NCI-H187 treated with DMSO at 0.1 percent for 48 hours (cell line): ENCODE results near the gene HASPIN.
A peak's percentile ranks its signal among the peaks of the same experiment; 100 is the strongest.

Source experiments
- DNase-seq: peaks from one replicate; lab custom pipeline; 2025; lab: John Stamatoyannopoulos, UW

HASPIN gene

DNA sequence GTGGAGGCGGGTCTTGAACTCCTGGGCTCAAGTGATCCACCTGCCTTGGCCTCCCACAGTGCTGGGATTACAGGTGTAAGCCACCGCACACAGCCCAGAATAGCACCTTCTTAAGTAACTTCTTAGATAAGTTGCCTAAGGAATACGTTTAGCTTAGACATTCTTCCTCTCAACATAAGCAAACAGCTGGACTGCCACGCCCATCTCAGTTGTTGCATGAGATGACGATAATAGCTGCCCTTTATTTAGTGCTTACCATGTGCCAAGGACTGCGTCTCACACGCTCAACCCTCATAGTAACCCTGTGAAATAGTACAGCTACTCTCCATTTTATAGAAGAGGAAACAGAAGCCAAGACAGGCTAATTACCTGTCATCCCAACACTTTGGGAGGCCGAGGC, 11.8 kb downstream of the HASPIN start:
- DNase-seq, result no peak

DNA sequence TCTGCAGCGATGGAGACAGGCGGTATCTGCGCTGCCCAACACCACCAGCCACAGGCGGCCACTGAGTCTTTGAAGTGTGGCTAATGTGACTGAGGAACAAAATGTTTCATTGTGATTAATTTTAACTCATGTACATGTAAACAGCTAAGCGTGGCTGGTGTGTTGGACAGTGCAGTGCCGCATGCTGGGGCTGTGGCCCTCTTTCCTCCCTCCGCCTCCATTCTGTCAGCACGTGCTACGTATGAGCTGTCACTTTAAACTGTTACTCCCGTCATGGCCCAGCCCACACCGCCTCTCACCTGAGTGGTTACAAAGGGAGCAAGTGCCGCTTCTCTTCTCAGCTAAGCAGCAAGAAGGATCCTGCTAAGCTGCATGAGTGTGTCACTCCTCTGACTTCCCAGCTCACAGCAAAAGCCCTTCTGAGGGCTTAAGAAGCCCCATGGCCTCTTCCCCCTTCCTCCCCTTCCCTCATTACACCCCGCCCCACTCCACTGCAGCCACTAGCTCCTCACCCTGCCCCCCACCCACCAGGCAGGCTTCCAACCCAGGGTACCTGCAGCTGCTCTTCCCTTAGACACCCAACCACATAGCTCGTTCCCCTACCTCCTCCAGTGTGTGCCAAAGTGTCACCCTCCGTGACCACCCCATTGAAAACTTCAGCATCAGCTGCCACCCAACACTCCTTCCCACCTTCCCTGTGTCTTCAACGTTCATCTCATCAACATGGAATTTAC, 15.0 kb downstream of the HASPIN start:
- DNase-seq, result no peak

DNA sequence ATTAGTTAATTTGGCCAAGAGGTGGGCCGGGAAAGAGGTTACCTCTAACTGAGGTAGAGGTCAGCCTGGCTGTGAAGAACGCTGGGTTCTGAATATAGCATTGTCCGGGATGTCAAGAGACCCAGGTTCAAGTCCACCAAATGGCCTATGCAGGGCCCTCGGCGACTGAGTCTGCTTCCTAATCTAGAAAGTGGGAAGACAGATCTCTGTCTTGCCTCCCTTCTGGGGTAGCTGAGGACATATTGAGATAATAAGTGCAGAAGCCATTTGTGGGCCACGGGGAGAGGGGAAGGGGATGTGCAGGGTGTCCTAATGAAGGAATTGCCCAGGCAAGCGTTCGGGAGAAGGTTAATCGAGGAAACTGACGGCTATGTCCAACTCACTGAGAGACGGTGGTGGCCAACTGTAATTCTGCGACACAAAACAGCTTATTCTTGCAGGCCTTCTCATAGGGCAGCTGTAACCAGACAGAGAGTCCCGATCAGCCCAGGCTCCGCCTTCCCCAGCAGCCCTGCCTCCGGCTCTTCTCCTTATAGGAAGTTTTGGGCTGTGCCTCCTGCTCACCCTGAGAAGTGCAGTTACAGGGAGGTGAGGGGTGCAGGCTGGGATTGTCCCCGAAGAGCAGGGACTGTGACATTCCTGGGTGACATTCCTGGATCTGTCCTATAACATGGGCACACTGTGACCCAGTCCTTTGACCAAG, 15.9 kb downstream of the HASPIN start:
- no peak for DNase-seq

DNA sequence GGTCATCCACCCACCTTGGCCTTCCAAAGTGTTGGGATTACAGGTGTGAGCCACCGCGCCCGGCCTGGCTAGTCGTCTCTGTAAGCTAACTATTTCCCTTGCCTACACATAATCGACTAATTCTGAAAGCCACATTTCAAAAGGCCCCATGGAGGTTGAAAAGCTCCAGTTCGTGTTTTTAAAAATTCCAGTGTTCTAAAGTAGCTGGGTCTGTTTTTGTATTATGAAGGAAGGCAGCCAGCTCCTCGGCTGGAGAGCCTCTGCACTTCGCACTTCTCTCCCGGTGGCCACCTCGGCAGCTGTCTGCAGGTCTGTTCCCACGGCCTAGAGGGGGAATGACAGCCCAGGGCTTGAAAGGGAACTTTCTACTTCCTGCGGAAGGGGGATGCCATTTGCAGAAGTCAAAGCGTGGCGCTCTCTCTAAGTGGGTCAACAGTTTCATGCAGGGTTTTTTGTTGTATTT, 16.9 kb downstream of the HASPIN start:
- DNase-seq, result no peak

DNA sequence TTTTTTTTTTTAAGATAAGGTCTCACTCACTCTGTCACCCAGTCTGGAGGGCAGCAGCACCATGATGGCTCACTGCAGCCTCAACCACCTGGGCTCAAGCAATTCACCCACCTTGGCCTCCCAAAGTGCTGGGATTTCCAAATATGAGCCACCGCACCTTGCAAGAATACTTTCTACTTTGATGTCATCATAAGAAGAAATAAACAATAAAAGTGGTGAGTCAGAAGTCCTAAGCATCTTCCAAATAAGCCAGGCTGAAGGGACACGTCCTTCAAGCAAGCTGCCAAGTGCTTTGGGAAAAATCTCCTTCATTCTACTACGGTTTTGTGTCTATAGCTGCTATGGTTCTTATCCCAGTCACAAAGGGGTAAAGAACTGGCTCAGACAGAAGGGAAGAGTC, 20.3 kb downstream of the HASPIN start:
- DNase-seq, result no peak

DNA sequence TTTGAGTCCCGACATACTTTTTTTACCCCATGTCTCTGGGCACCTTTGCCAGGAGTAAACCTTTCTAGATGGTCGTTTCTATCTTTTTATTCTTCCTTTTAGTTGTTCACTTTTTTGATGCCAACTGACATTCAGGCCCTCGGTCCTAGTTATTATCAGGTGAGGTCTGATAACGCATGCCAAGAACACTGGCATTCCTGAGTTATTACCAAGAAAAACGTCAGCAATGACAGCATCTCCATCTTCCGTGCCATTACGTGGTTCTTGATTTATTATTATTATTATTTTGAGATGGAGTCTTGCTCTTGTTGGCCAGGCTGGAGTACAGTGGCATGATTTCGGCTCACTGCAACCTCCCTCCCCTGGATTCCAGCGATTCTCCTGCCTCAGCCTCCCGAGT, 21.4 kb downstream of the HASPIN start:
- DNase-seq, result no peak

DNA sequence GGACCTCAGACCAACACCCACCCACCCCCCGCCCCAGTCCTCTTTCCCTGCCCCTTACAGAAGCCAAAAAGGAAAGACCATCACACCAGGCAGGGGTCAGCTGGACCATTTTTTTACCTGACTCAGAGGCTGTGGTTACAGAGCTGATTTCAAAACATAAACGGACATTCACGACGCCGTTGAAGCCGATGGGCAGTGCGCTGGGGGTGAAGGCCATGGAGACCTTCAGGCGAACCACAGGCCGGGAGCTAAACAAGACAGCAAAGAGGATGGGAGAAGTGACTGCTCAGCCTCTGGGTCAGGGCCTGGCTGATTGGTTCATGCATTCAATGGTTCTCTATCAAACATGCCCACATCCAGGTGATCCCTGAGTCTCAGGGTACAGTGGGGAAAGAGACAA, 24.1 kb downstream of the HASPIN start:
- DNase-seq, result no peak

DNA sequence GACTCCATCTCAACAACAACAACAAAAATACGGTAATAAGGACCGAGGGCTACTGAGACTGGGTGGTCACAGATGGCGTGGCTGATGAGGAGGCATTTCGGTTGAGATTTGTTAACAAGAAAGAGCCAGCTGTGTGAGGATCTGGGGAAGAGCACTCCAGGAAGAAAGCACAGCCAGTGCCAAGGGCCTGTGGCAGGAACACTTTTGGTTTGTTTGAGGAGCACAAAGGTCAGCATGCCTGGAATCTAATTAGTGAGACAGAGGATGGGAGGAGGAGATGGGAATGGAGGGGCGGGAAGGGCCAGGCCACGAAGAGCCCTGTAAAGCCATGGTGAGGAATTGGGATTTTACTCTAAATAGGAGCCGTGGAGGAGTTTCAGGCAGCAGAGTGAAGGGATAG, 24.9 kb downstream of the HASPIN start:
- no peak for DNase-seq

DNA sequence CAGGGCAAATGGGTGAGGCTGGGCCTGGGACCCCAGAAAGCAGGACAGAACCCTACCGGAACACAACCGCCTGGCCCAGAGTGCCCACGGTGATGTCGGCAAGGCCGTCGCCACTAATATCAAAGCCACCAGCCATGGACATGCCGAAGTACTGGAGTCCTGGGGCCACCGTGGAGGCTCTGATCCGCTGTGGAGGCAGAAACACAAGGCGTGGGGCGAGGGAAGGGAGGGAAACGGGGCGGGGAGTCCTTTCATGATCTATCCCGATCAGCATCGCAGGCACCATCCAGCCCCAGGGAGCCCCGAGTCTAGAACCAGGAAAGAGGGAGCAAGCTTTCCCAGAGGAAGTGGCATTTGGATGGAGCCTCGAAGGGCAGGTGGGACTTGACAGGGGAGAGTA, 26.6 kb downstream of the HASPIN start:
- no peak for DNase-seq

DNA sequence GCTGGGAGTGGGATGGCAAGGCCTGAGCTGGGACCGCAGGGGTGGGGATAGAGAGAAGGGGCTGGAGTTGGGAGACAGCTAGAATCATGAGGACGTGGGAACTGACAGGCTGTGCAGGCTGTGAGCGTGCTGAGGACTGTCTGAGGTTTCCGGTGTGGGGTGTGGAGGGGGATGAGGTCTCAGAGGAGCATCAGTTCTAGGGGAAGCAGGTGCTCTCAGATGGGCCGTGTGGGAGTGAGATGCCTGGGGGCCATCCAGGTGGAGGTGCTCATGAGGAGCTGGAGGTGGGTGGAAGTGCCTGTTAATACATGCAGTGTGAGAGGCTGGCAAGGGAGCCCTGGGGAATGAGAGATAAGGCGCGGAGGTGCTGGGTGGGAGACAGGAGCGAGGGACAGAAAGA, 27.2 kb downstream of the HASPIN start:
- no peak for DNase-seq

DNA sequence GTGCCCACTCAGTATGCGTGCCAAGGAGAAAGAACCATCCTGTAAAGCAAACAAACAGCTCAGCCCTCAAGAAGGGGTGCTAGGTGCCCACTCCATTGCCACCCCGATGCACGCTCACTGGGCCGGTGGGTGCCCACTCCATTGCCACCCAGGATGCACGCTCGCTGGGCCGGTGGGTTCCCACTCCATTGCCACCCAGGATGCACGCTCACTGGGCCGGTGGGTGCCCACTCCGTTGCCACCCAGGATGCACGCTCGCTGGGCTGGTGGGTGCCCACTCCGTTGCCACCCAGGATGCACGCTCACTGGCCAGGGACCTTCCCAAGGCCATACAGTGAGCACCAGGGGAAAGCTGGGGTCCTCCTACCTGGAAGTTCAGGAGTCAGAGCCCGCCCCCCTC, 28.1 kb downstream of the HASPIN start:
- DNase-seq, result no peak

DNA sequence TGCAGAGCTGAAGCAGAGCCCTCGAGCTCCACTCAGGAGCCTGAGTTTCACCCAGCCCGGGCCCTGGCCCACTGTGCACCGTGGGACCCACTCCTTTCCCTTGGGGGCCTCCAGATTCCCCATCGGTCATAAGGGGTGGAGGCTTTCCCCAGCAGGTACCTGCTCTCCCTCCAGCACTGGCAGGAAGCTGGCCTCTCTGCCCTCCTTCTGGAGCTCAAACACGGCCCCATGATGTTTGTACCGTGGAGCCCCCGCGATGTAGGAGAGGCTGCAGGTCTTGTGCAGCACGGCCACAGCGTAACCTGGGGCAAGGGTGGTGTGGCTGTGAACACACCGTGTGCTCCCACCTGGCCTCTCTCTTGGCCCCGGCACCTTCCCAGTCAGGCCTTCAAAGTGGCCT, 29.9 kb downstream of the HASPIN start:
- DNase-seq, result no peak

DNA sequence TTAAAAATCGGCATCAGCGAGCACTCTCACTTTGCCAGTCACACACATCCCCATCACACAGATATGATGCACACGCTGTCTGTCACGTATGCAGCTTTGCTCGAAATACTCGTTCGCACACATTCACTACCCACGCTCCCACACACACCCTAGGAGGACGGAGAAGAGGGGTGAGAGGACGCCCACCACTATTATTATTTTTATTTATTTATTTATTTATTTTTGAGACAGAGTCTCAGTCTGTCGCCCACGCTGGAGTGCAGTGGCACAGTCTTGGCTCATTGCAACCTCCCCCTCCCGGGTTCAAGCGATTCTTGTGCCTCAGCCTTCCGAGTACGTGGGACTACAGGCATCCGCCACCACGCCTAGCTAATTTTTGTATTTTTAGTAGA, 30.4 kb downstream of the HASPIN start:
- DNase-seq, result no peak

DNA sequence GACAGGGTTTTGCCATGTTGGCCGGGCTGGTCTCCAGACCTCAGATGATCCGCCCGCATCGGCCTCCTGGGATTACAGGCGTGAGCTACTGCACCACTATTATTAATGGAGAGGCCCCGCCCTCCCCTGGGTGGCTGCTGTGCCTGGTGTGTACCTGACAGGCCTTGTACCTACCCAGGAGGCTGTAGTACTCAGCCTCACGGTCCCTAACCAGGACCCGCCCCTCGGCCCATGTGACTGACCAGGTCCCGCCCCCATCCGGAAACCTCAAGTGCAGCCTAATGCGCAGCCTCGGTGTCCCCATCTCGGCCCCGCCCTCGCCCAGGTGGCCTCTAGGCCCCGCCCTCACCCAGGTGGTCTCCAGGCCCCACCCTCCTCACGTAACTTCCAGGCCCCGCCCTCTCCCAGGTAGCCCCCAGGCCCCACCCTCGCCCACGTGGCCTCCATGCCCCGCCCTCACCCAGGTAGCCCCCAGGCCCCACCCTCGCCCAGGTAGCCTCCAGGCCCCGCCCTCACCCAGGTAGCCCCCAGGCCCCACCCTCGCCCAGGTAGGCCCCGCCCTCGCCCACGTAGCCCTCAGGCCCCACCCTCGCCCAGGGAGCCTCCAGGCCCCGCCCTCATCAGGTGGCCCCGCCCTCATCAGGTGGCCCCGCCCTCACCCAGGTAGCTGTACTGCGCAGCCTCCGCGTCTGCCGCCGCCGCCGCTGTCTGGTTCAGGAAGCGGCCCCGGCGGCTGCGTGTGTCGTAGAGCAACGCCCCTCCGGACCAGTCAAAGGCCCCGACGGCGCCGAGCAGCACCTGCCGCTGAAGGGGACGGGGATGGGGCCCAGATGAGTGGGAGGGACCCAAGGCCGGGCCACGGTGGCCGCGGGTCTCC, 31.0 kb downstream of the HASPIN start:
- peak; percentile 75 for DNase-seq

DNA sequence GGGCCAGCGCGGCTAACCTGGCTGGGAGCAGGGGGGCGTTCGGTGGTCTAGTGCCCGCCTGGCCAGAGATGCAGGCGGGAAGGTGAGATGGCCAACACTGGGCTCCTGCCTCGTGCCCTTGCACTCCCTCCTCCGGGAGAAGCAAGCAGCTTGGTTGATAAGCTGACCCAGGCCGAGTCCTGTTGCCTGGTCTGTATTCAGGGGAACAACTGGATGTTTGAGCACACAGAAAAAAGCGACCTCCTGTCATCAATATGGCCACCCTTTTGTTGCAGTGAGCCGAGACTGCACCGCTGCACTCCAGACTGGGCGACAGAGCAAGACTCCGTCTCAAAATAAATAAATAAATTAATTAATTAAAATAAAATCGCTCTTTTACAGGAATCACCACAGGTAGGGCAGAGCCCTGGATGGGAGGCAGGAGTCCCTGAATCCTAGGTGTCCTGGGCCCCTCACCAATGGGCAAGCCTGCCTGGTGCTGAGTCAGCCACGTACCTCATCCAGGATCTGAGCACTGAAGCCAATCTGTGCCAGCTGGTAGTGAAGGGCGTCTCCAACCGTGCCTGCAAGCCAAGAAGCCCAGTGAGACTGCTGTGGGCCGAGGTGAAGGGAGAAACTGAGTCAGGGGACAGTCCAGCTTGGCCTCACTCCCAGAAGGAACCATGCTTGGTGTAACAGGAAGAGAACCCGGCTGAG, 31.8 kb downstream of the HASPIN start:
- DNase-seq, result no peak

DNA sequence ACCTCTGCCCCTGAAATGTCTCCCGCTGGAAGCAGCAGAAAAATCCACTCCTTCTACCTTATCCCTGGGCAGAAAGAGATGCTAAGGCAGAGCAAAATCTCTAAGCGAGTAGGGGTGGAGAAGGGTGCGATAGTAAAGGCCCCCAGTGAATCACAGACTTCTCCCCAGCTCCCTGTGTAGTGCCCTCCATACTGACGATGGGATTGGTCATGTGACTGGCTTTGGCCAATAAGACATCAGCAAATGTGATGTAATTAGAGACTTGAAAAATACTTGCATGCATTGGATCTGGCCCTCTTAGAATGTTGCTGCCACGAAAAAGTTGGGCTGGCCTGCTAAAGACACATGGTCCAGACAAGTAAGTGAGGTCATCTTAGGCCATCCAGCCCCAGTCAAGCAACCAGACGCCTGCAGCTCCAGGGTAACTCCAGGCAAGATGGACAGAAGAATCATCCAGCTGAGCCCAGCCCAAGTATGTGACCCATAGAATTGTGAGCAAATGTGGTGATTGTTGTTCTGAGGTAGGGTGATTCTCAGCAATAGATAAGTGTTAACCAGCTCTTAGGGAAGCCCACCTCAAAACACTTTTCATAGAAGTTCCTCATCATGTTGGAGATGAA, 36.0 kb downstream of the HASPIN start:
- DNase-seq, result no peak

DNA sequence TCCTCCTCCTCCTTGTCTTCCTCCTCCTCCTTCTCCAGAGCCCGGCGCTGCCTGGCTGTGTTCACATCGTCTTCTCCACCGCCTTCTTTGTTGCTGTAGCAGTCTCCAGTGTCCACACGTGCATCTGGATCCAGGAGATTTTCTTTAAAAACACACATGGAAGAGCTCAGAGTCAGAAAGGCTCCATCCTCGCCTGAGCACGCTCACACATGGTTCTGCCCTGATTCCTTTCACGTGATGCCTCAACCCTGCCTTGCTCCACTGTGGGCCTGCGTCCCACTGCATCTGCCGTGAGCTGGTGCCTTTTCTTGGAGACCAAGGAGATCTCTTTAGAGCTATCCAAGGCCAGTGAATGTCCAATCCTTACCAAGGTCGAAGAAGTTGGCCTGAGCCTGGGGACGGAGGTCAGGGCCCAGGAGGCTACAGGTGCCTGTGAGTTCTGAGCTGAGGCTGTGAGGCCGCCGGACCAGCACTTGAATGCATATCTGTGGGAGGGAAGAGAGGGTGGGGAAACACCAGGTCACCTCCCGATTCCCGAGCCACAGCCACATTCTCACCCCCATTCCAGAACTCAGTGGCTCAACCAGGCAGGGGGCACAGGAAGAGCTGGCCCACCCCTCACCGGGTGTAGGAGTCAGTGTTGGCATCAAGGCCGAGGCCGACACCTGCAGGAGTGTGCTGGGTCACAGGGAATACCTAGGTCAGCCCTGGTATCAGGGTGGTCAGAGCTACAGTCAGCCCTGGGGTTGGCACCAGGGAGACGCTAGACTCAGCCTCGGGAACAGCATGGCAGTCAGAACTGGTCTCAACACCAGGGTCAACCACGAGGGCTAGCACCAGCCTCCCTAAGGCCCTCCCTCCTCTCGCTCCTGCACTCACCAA, 37.6 kb downstream of the HASPIN start:
- DNase-seq, result no peak

DNA sequence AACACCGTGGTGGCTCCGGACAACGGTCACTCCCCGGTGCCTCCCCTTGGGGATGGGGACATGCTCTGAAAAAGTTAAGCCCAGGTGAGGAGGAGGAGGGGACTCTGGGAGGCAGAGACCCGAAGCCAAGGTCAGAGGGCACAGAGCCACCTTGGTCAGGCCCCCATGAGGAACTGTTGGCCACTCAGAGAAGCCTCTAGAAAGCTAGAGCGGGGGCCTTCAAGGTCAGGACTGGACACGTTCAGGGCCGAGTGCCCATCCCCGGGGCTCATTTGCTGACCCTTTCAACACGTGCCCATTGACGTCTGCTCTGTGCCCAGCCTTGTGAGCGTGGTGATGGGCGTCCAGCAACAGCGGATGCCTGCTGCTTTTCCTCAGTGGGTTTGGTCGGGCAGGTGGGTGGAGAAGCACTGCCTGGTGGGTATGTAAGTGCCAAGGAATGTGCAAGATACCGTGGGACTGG, 38.2 kb downstream of the HASPIN start:
- no peak for DNase-seq

DNA sequence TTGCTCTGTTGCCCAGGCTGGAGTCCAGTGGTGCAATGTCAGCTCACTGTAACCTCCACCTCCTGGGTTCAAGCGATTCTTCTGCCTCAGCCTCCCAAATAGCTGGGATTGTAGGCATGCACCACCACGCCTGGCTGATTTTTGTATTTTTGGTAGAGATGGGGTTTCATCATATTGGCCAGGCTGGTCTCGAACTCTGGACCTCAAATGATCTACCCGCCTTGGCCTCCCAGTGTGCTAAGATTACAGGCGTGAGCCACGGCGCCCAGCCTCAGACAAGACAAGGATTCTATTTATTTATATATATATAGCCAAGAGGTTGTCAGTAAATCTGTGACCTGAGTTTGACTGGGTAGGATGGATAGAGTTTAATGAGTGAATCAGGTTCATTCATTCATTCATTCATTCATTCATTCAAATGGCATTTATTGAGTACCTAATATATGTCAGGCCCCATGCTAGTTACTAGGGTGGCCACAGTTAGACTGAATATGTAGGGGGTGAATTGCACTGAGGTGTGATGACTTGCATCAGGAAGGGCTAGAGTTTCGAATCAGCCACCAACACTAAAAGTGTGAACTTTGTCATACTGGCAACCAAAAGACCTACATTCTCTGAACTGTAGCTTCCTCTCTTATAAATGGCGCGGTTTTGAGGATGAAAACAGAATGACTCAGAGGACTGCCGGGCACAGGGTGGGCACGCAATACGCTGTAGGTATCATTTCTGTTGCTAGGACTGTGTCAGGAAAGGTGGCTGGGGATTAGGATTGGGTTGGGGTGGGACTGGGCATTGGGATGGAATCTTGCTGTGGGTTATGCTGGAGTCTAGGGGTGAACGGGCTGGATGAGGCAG, 39.4 kb downstream of the HASPIN start:
- no peak for DNase-seq

DNA sequence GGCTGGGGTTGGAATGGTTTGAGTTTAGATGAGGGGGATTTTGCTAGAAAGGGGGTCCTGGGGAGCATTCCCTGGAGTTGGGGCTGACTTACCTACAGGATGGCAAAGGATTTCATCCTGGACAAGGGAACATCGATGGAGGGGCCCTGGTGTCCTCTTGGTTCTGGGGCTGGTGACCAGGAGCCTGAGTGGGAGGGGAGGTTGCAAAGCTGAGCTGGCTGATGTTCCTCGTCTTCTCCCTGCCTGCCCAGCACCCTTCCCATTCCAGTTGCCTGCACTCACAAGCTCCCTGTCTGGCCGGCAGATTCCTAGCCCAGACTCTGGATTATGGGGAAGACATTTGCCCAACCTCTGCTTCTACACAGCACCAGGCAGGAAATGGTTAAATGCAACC, 40.1 kb downstream of the HASPIN start:
- no peak for DNase-seq
